ENCODE data around the gene NUMBL. TPM values are rescaled to one million over a fixed set of nuclear protein-coding genes. Genes with fewer than 3 reads are reported as not detected.
A peak's percentile ranks its signal among the peaks of the same experiment; 100 is the strongest.

NUMBL gene
- total RNA-seq, 1 donor from 2014 or later: 66.0 TPM

GRCh38 chr19:40723661-40724254 is 33.3 kb upstream of the NUMBL start:
- Histone ChIP-seq H3K4me1 (peaks cover 61% of the 10 kb centered on the region), H3K36me3 (peaks cover 4 to 52% of the 10 kb centered on the region in 2 donors), H3K27ac (peak overlapping the region; percentile 9), H3K4me3 (no peak overlapping the region), H3K27me3 (no peaks in the 10 kb centered on the region), H3K9me3 (no peaks in the 10 kb centered on the region)
- DNase-seq (ENCODE audit: extremely low spot score in 2 of 2): no peak
- intact Hi-C loops (cut with DNase I): no loop called here
- TF ChIP-seq POLR2AphosphoS5 (IDR thresholded peaks at IDR 0.05; ENCODE audit: insufficient read depth in 1 of 2, low read depth in 1 of 2): no peak
- no peak for TF ChIP-seq POLR2A (IDR thresholded peaks at IDR 0.05)
- no peak for TF ChIP-seq CTCF (IDR thresholded peaks at IDR 0.05)

GRCh38 chr19:40721936-40722661 is 31.6 kb upstream of the NUMBL start:
- peaks cover 72% of the 10 kb centered on the region for H3K4me1 ChIP-seq
- peak overlapping the region; percentile 63 to 92 for H3K4me3 ChIP-seq
- peak overlapping the region; percentile 99 for H3K27ac ChIP-seq
- H3K36me3 ChIP-seq: peaks cover 4 to 36% of the 10 kb centered on the region in 2 donors
- no peaks in the 10 kb centered on the region for H3K27me3 ChIP-seq
- intact Hi-C loops (cut with DNase I): no loop called here
- no peak for DNase-seq (ENCODE audit: extremely low spot score in 2 of 2)
- no peaks in the 10 kb centered on the region for H3K9me3 ChIP-seq
- TF ChIP-seq POLR2A (IDR thresholded peaks at IDR 0.05) (no peak), CTCF (IDR thresholded peaks at IDR 0.05) (no peak), POLR2AphosphoS5 (IDR thresholded peaks at IDR 0.05; ENCODE audit: insufficient read depth in 1 of 2, low read depth in 1 of 2) (peak in 1 of 2 donors; percentile 57)

GRCh38 chr19:40721140-40721486 is 30.7 kb upstream of the NUMBL start:
- Histone ChIP-seq H3K4me1 (peaks cover 76% of the 10 kb centered on the region), H3K9me3 (no peaks in the 10 kb centered on the region), H3K27ac (peak overlapping the region; percentile 99), H3K36me3 (peaks cover 0 to 26% of the 10 kb centered on the region in 2 donors), H3K27me3 (no peaks in the 10 kb centered on the region), H3K4me3 (peak overlapping the region; percentile 63 to 92)
- intact Hi-C loops (cut with DNase I): no loop called here
- TF ChIP-seq POLR2A (IDR thresholded peaks at IDR 0.05): no peak
- no peak for TF ChIP-seq POLR2AphosphoS5 (IDR thresholded peaks at IDR 0.05; ENCODE audit: insufficient read depth in 1 of 2, low read depth in 1 of 2)
- TF ChIP-seq CTCF (IDR thresholded peaks at IDR 0.05): no peak
- DNase-seq (ENCODE audit: extremely low spot score in 2 of 2): no peak

GRCh38 chr19:40719414-40719894 is 29.0 kb upstream of the NUMBL start:
- Histone ChIP-seq H3K4me1 (peaks cover 83% of the 10 kb centered on the region), H3K36me3 (peaks cover 0 to 10% of the 10 kb centered on the region in 2 donors)

More at GRCh38 chr19:40719414-40719894, 29.0 kb upstream of the NUMBL start:
- peak overlapping the region; percentile 99 for H3K27ac ChIP-seq
- DNase-seq (ENCODE audit: extremely low spot score in 2 of 2): no peak
- H3K27me3 ChIP-seq: no peaks in the 10 kb centered on the region
- intact Hi-C loops (cut with DNase I): loop anchor here (5.0 kb wide), 1 partner anchor 78 kb away; the partner anchor contains the start of gene EGLN2
- TF ChIP-seq POLR2A (IDR thresholded peaks at IDR 0.05): no peak
- TF ChIP-seq CTCF (IDR thresholded peaks at IDR 0.05): no peak
- TF ChIP-seq POLR2AphosphoS5 (IDR thresholded peaks at IDR 0.05; ENCODE audit: insufficient read depth in 1 of 2, low read depth in 1 of 2): no peak
- H3K9me3 ChIP-seq: no peaks in the 10 kb centered on the region
- H3K4me3 ChIP-seq: peak overlapping the region; percentile 63 to 92
